Measurements from ENCODE around the gene PYROXD2.
A peak's percentile ranks its signal among the peaks of the same experiment; 100 is the strongest.

Gene PYROXD2

DNA sequence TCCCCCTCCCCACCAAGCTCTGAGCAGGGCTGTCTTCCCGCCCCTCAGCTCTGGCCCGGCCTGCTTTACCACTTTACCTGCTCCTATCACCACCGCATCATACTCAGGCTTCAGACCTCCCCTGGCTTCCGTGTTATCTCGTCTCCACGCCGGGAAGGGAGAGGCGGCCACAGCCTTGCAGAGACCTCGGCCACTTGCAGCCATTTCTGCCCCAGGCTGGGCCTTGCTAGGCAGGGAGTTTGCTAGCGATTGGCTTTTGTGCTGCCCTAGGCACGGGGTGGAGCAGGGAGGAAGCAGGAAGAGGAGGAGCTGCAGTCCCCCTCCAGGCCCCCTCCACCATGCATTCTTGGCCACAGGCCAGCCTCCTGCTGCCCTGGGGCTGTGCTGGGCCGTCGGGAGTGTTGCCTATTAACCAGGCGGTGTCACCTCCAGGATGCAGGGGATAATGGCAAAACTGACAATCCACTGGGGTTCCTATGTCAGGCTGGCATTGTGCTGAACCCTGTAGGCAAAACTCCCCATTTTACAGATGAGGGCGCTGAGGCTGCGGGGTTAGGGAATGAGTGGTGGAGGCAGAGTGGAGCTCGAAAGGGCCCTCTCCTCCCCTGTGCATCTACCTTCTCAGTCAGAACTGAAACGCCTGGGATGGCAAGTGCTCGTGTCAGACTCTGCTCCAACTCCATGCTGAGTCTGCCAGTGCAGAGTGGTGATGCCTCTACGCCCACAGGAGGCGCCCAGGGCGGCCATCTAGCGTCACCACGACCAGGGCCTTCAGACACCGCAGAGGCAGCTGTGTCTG, at the start of gene PYROXD2:
TSS of gene PYROXD2 (minus strand) at position 251 of the 799 bp plus-strand sequence. CDS start at position 204, 47 bp downstream.
- DNase-seq (ENCODE audit: low read depth) = peak; percentile 96

DNA sequence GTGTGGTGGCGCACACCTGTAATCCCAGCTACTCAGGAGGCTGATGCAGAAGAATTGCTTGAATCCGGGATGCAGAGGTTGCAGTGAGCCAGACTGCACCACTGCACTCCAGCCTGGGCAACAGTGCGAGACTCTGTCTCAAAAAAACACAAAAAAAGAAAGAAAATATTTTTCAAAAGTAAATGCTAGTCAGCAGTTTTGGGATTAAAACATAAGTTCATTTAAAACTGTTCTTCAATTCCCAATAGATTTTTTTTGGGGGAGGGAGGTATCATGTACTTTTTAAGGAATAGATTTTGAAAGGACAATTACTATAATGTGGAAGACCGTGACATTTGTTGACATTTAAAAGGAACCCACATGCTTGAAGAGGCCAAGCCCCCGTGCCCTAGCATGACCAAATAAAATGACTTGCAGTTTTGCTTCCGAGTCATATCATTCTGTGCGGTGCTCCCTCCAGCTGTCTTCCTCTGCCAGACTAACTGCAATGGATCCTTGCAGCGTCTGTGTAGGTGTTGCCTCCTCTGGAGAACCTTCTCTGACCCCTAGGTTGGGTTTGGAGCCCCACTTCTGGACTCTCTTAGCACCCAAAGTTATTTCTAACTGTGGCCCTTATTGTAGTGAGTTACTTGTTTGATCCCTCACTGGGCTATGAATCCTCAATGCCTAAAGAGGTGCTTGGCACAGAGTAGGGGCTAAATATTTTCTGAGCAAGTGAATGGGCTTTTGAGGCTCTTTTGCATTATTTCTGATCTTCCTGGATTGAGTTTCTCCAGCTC, 49.2 kb upstream of the PYROXD2 start:
- peak; percentile 15 for DNase-seq (ENCODE audit: low read depth)

DNA sequence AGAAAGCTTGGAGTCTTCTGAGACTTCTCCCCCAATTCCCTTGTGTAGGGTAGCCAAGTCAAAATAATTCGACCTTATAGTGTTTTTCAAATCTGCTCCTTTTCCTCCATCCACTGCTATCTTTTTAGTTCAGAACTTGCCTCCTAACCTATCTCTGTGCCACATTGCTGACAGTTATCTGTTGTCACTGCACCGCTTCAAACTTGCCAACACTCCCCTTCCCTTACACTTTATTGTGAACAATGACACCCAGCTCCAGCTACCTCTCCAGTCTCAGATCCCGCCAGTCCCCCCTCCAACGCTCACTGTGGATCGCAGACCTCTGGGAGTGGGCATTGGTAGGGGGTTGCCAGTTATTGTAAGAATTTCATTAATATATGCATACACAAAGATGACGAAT, 48.0 kb upstream of the PYROXD2 start:
- DNase-seq (ENCODE audit: low read depth) = no peak

DNA sequence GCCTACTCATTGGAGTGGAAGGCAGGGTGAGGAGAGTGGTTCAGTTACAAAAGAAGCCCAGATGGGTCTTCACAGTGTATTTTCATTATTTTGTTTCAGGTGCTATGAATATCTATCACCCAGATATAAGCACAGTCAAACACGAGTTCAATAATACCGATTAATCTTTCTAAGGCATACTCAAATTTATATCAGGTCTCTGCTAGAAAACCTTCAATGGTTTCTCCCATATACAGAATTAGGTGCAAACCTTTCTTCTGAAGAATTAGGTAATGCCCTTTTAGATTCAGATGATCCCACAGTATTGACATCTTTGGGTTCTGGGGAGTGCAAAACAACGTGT, 46.5 kb upstream of the PYROXD2 start:
- no peak for DNase-seq (ENCODE audit: low read depth)

DNA sequence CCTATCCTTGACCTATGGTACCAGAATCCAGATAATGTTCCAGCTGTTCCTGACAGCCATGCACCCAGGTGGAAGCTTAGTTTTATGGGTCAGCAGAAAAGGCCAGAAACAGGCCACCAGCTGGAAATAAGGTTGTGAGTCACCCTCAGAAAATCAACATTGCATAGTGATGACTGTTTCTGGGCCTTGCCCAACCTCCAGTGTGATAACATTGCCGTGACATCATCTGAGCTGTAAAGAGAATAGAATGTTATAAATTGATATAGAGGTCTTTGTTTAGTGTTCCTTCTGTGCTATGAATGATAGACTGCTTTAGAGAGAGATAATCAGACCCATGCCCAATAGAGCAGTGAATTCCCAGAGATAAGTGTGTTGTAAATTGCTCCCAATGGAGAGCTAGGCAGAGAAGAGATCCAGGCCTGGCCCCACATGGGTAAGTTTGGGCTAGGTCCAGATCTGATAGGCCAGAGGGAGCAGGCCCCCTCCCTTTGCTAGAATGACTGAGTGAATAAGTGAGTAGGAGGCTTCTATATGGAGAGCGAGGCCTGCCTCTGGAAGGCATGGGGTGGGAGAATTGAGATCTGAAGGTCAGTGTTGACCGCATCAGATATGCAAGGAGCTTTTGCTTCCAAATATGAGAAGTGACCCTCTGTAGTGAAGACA, 46.0 kb upstream of the PYROXD2 start:
- peak; percentile 96 for DNase-seq (ENCODE audit: low read depth)

DNA sequence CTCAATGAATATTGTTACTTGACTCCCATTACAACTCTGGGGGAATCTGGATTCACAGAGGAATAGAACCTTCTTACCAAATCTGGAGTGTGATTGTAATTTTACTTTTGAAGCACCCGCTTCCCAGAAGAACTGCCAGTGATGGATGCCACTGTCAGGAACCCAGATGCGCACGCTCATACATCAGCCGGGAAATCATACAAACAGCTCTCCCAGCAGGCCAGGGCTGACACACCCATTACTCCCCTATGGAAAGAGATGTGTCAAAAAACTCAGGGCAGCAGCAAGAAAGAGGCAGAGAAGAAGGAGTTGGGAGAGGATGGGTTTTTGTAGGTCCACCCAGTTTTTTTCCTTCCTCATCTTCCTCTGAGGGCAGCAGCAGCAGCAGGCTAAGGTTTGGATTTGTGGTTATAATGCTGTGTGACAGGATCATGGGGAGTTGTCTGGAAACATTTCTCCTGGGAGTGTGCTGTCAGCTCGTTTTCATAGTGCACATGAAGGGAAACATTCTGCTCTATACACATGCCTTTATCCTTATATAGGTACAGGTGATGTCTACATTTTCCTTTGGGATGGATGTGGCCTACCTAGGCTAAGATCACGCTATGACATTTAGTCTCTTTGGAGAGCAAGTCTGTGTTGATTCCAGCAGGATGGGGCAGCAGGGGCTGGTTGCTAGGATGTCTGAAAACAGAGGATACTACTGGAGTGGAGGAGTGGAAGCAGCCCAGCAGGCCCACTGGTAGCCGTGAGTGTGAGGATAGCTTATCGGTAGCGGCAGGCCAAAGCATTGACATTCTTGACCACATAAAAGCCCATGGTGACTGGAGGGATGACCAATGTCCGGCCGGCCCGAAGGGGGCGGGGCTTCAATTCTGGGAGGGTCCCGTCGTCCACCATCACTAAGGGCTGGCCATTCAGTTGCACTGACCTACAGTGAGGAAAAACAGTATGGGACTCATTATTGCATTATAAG, 44.1 kb upstream of the PYROXD2 start:
- DNase-seq (ENCODE audit: low read depth) = no peak

DNA sequence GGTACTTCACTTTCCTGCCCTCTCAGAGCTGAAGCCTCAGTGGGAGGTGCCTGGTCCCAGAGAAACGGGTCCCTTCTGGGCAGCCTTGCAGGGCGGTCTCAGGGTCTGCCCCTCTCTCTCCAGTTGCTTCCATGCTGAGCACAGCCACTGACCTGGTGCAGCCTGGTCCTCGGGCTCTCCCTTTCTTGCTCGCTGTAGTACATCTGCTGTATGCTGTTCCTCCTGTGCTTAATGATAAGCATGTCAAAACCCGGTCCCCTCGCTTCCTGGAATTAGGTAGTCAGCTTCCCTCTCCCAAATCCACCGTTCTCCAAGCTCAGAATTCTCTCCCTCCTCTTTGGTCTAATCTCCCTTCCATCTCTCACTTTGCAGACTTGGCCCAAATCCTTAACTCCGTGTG, 42.7 kb upstream of the PYROXD2 start:
- no peak for DNase-seq (ENCODE audit: low read depth)

DNA sequence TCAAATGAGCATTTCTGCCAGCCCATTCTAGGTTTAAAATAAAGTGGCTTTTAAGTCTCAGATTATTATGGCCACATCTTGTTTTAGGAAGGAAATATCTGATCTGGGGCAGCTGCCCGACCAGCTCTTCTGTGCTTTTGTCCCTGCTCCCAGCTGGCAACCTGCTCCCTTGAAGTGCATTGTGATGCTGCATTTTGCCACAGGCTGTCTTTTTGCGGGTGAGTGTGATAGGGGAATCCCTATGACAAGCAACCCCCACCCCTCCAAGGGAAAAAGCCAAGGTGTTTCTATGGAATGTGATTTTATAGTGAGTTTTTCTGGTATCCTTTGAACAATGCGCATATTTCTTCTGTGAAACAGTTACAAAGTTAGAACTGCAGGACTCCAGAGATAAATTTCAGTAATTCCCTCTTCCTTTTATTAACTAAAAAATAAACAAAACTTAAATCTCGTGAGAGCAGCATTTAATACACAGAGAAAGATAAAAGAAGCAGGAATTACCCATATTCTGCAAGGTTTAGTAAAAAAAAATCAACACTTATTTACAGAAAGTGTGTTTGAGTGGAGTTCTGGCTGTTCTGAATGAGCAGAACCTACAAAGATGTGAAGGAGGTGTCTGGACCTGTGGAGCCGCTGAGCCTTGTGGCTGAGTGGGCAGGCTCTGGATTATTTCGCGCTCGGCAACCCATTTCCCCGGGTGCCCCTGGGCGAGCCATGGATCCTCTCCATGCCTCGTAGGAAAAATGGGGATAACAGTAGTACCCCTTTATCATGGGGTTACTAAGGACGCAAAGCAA, 41.9 kb upstream of the PYROXD2 start:
- DNase-seq (ENCODE audit: low read depth) = no peak

DNA sequence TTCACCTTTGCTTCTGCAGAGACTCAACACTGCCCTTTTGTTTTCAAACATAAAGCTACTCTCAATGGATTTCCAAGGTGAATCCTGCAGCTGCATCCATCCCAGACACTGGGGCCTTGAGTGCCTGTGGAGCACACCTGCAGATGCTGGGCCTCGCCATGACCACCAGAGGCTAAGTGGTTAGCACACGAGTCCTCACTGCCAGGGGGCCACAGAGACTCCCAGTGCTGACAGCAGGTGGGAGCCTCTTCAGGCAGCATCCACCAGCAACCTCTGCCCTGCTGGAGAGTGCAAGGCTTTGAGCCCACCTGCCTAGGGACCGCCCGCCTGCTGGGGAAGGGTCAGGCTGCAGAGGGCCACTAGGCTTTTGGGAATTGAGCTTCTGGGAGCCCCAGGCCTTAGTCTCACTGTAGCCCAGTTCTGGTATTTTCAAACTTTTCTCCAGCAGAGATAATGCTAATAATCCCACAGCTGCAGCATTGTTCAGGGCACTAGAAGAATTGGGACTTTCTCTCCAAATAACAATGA, 41.1 kb upstream of the PYROXD2 start:
- no peak for DNase-seq (ENCODE audit: low read depth)

DNA sequence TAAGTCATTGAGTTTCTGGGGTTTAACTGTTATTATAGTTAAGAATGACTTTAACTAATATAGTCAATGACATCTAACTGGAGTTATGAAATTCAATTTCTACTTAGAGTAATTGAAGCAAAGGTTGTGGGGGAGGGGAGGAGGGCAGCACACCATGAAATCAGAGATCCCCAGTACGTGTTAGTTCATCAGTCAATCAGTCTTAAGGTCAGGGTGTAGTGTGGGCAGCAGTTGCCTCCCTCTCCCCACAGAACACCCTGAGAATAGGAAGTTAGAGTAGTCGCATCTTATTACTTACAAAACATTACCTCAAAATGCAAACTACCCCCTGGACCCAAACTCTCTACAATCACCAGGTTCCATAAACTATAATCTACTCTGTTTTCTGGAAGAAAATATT, 38.7 kb upstream of the PYROXD2 start:
- no peak for DNase-seq (ENCODE audit: low read depth)

DNA sequence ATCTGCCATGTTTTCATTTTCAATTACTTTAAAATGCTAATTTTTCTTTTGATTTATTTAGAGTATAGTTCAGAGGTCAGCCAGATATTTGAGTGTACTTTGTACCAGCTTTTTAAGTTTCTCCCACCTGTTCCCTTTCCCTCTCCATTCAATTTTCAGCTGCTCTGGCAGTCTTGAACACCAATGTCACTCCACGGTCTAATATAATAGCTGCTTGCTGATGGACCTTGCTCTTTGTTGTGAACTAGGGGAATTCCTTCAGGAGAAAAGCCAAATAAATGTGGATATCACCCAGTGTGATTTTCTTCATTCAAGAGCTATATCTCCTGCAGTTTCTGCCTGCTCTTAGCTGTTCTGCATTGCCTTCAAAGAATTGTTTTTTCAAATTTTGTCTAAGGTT, 35.6 kb upstream of the PYROXD2 start:
- no peak for DNase-seq (ENCODE audit: low read depth)

DNA sequence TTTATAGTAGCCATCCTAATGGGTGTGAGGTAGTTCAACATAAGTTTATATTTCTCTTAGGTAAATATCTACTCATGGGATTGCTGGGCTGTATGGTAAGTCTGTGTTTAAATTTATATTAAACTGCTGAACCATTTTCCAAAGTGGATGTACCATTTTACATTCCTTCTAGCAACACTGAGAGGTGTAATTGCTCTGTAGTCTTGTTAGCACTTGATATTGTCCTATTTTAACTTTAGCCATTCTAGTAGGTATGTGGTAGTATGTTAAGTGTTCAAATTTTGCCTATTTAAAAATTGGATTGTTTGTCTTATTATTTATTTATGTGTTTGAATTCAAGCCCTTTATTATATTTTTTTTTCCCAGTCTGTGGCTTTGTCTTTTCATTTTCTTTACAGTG, 34.3 kb upstream of the PYROXD2 start:
- no peak for DNase-seq (ENCODE audit: low read depth)

DNA sequence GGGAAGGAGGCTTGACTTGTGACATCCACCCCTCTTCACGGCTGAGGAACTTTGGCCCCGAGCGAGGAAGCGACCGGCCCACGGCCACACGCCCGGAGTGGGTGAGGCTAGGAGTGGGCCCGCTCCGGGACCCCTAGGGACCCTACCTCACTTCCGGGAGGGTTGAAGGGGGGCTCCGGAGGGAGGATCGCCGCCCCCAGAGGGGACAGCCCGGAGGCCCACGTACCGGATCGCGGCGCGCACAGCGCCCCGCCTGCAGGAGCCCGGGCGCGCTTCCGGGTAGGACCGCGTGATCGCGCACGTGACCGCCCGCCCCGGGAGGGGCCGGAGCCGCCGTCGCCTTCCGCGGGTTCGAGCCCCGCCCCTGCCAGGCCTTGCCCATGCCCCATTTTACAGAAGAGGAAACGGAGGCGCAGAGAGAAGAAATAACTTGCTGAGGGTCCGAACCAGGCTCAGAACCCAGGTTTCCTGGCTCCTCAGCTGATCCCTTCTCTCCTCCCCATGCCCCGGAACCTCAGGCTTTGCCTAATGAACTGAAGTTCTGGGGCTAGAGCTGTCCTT, 31.8 kb upstream of the PYROXD2 start, which contains the start of gene HPS1:
TSS of gene HPS1 (minus strand) at position 275 of the 561 bp plus-strand sequence. CDS start 3,695 bp downstream, outside the sequence.
- peak; percentile 74 for DNase-seq (ENCODE audit: low read depth)

DNA sequence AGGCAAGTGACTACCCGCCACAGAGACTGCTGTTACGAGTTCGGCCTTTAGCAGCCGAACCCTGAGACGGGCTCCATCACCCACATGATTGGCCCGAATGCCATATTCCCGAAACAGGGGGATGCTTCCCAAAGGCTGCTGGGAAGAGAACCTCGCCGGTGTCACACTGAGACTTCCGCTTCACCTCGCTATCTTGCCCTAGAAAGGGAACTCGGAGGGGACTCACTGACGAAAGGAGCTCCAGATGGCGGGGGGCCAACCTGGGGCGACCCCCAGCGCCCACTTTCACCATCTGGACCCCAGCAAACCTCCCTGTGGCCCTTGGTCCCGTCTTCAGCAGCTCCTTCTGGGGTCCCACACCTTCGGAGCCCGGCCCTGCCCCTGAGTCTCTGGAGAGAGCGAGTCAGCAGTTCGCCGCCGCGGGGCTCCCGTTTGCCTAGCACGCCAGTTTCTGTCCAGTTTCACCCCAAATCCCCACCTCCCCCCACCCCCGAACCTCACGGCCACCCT, 31.2 kb upstream of the PYROXD2 start:
- peak; percentile 52 for DNase-seq (ENCODE audit: low read depth)

DNA sequence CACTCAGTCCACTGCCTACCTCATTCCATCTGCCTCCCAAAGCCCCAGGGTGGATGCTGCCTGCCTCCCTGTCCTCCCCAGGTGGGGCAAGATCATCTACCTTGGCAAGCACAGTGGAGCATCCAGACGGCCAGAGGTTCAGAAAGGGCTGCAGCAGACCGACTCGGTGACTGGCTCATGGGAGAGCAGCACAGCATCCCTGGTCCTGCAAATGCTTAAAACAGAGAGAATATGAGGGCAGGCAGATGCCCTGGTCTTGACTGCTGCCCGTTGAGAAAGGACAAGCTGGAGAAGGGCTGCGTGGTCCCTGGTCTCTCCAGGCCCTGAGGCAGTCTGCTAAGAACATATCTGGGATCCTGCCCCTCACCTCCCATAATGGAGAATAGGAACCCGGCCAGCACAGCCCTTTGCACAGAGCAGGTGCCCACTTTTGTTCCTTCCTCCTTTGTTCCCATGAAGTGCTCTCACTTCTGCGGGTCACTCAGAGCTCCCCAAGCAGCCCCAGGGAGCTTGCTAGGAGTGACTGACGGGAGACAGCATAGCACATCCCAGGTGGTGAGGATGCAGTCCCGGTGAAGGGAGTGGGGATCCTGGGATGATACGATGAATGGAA, 30.3 kb upstream of the PYROXD2 start:
- no peak for DNase-seq (ENCODE audit: low read depth)

DNA sequence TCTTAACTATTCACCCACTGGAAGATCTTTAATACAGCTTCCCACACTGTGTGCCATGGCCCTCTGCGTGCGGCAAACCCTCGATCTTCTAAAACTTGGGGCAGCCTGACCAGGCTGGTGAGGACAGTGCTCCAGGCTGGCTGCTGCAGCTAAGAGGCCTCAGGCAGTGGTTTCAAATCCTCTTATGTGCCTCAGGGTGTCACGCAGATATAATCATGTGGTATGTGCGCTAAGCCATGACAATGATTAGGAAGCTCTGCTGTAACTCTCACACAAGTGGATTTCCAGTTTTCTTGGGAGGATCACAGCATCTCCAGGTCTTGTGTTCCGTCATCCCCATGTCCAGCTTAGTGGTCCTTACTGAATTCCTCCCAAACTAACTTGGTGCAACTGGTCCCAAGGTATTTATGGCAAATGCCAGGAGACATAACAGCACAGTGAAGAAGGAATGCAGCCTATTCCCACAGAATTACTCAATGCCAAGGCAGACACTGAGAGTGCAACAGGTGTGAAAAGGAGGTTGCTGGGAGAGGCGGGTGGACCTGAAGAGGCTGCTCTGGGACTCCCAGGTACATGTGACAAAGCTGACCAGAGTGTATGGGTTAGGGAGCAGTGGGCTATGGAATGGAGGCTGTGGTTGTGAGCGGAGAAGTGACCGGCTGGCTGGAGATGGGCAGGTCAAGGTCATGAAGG, 29.5 kb upstream of the PYROXD2 start:
- DNase-seq (ENCODE audit: low read depth) = no peak

DNA sequence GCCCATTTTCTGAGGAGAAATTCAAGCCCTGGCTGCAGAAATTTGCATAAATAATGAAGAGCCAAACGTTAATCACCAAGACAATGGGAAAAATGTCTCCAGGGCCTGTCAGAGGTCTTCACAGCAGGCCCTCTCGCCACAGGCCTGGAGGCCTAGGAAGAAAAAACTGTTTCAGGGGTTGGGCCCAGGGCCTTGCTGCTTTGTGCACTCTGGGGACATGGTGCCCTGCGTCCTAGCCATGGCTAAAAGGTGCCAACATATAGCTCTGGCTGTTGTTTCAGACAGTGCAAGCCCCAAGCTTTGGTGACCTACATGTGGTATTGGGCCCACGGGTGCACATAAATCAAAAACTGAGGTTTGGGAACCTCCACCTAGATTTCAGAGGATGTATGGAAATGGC, 23.7 kb upstream of the PYROXD2 start:
- no peak for DNase-seq (ENCODE audit: low read depth)

DNA sequence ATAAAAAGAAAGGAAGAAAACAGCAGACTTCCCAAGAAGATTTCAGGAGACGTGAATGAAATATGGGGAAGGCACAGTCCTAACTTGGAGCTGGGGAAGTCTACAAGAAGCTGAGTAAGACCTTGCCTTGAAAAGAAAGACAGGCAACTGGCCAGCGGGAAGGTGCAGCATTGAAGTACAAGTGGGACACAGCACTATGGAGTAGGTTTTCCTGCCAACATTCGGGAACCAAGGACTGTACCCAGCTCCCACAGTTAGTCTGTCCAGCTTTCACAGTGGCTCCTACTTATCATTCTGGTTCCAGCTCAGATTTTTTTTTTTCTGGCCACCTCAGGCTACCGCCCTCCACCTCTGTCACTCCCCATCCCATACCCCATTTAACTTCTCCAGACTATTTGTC, 21.7 kb upstream of the PYROXD2 start:
- DNase-seq (ENCODE audit: low read depth) = no peak

DNA sequence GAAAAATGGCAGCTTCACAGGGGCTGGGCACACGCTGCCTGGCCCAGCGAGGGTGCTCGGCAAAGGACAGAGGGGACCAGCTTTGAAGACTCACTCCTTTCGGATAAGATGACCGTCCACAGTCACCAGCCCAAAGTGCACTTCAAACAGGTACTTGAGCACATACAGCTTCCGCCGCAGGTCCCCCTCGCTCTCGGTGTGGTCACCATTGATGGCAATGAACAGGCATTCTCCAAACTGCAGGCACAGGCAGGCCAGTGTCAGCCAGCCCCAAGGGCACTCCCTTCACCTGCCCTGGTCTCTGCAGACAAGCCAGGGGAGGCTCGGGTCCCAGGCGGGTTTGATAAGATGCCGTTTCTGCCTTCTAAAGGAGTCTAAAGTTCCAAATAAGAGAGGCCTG, 20.2 kb upstream of the PYROXD2 start:
- DNase-seq (ENCODE audit: low read depth) = no peak
